DOHH2 (cell line): ENCODE data around the gene LDHAL6A.

Experiments used
- H3F3A ChIP-seq: fragments of 200-600 bp; sonication (generic), shearing (Covaris generic); 2 replicates; pipeline ENCODE4 v1.6.0; 2016; ENCODE audit warnings: antibody characterized with exemption, mild to moderate bottlenecking; ENCODE audit not compliant: control insufficient read depth, insufficient read depth
- H3K27ac ChIP-seq: fragments of 200-600 bp; sonication (generic); 2 replicates; pipeline ENCODE4 v1.5.1; 2014; ENCODE audit warnings: low read depth, mild to moderate bottlenecking, low read length, moderate library complexity
- H3K27me3 ChIP-seq: fragments of 200-600 bp; sonication (generic); 2 replicates; pipeline ENCODE4 v1.6.1; 2014; ENCODE audit warnings: mild to moderate bottlenecking, low read length, mixed read lengths; ENCODE audit not compliant: control insufficient read depth
- H3K36me3 ChIP-seq: fragments of 200-600 bp; sonication (generic); 2 replicates; pipeline ENCODE4 v1.6.1; 2014; ENCODE audit warnings: mild to moderate bottlenecking, low read length, moderate library complexity, mixed read lengths; ENCODE audit not compliant: control insufficient read depth
- H3K4me1 ChIP-seq: fragments of 200-600 bp; sonication (generic); 2 replicates; pipeline ENCODE4 v1.6.1; 2014; ENCODE audit warnings: mild to moderate bottlenecking, low read length, mixed read lengths; ENCODE audit not compliant: control insufficient read depth
- H3K4me2 ChIP-seq: fragments of 200-600 bp; sonication (generic); 2 replicates; pipeline ENCODE4 v1.6.0; 2014; ENCODE audit warnings: mild to moderate bottlenecking, low read length, moderate library complexity
- H3K4me3 ChIP-seq: fragments of 200-600 bp; sonication (generic); 2 replicates; pipeline ENCODE4 v1.5.1; 2014; ENCODE audit warnings: mild to moderate bottlenecking, low read length, mixed read lengths
- H3K79me2 ChIP-seq: fragments of 200-600 bp; sonication (generic); 2 replicates; pipeline ENCODE4 v1.6.1; 2014; ENCODE audit warnings: mild to moderate bottlenecking, low read length, mixed read lengths; ENCODE audit not compliant: control insufficient read depth
- H3K9me2 ChIP-seq: fragments of 200-600 bp; sonication (generic); replicated peaks from 2 replicates; pipeline ENCODE4 v1.6.1; 2014; ENCODE audit warnings: mild to moderate bottlenecking, low read length, mixed read lengths; ENCODE audit not compliant: control insufficient read depth
- H3K9me3 ChIP-seq: fragments of 200-600 bp; sonication (generic); 2 replicates; pipeline ENCODE4 v1.6.1; 2014; ENCODE audit warnings: antibody characterized with exemption, low read length, mixed read lengths; ENCODE audit not compliant: control insufficient read depth, insufficient read depth
- H4K20me1 ChIP-seq: fragments of 200-600 bp; sonication (generic); 2 replicates; pipeline ENCODE4 v1.6.0; 2014; ENCODE audit warnings: low read depth, mild to moderate bottlenecking, antibody characterized with exemption, low read length, moderate library complexity; ENCODE audit not compliant: control insufficient read depth, insufficient read depth
- EZH2phosphoT487 ChIP-seq: fragments of 200-600 bp; sonication (generic); IDR thresholded peaks from 2 replicates; pipeline ENCODE4 v1.6.1; 2017; ENCODE audit warnings: borderline replicate concordance, mild to moderate bottlenecking, antibody characterized with exemption, low read length, moderate library complexity, mixed read lengths
- TF ChIP-seq, protein P1 (sequence below): fragments of 200-600 bp; sonication (generic); IDR thresholded peaks from one replicate; pipeline ENCODE4 v1.5.1; 2014; ENCODE audit warnings: antibody characterized with exemption, mild to moderate bottlenecking, low read depth, low read length; ENCODE audit not compliant: poor library complexity, severe bottlenecking

LDHAL6A gene

GRCh38 chr11:18429332-18429731 is 26.3 kb upstream of the LDHAL6A start:
- H3K27me3 ChIP-seq: no peaks in the 10 kb centered on the region
- H3K4me1 ChIP-seq: no peaks in the 10 kb centered on the region
- H3K79me2 ChIP-seq: no peaks in the 10 kb centered on the region
- H3K36me3 ChIP-seq: no peaks in the 10 kb centered on the region
- no peak overlapping the region for H3K4me2 ChIP-seq
- H3K9me2 ChIP-seq: no peaks in the 10 kb centered on the region
- H3K9me3 ChIP-seq: no peaks in the 10 kb centered on the region
- H4K20me1 ChIP-seq: no peaks in the 10 kb centered on the region
- H3F3A ChIP-seq: no peaks in the 10 kb centered on the region
- TF ChIP-seq, protein P1, sequence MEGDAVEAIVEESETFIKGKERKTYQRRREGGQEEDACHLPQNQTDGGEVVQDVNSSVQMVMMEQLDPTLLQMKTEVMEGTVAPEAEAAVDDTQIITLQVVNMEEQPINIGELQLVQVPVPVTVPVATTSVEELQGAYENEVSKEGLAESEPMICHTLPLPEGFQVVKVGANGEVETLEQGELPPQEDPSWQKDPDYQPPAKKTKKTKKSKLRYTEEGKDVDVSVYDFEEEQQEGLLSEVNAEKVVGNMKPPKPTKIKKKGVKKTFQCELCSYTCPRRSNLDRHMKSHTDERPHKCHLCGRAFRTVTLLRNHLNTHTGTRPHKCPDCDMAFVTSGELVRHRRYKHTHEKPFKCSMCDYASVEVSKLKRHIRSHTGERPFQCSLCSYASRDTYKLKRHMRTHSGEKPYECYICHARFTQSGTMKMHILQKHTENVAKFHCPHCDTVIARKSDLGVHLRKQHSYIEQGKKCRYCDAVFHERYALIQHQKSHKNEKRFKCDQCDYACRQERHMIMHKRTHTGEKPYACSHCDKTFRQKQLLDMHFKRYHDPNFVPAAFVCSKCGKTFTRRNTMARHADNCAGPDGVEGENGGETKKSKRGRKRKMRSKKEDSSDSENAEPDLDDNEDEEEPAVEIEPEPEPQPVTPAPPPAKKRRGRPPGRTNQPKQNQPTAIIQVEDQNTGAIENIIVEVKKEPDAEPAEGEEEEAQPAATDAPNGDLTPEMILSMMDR: no peak
- TF ChIP-seq EZH2phosphoT487: no peak
- H3K27ac ChIP-seq: no peak overlapping the region
- no peak overlapping the region for H3K4me3 ChIP-seq

- H3K36me3 ChIP-seq: no peaks in the 10 kb centered on the region
Measured at GRCh38 chr11:18438691-18439090, 17.0 kb upstream of the LDHAL6A start.

DNA sequence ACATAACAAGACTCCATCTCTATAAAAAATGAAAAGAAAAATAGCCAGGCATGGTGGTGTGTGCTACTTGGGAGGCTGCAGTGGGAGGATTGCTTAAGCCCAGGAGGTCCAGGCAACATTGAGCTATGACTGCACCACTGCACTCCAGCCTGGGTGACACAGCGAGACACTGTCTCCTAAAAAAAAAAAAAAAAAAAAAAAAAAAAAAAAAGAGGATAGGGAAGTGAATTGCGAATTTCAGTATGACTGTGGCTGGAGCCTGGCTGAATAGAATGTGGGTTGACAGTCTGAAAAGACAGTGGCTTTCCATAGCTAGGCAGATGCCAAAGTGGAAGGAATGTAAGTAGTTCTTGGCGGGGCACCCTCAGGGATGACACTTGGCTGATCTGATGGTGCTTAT is 6.4 kb upstream of the LDHAL6A start:
- peaks cover 12% of the 10 kb centered on the region for H3K4me1 ChIP-seq
- H3K79me2 ChIP-seq: no peaks in the 10 kb centered on the region
- H3K27me3 ChIP-seq: no peaks in the 10 kb centered on the region
- H4K20me1 ChIP-seq: no peaks in the 10 kb centered on the region
- no peak overlapping the region for H3K27ac ChIP-seq
- no peak overlapping the region for H3K4me2 ChIP-seq
- H3F3A ChIP-seq: no peaks in the 10 kb centered on the region
- H3K9me2 ChIP-seq: no peaks in the 10 kb centered on the region
- no peak overlapping the region for H3K4me3 ChIP-seq
- H3K9me3 ChIP-seq: no peaks in the 10 kb centered on the region
- TF ChIP-seq, protein P1: no peak
- TF ChIP-seq EZH2phosphoT487: no peak
- no peaks in the 10 kb centered on the region for H3K36me3 ChIP-seq

More at GRCh38 chr11:18438691-18439090, 17.0 kb upstream of the LDHAL6A start:
- Histone ChIP-seq H4K20me1 (no peaks in the 10 kb centered on the region), H3K4me1 (no peaks in the 10 kb centered on the region), H3K27me3 (no peaks in the 10 kb centered on the region), H3K4me2 (no peak overlapping the region), H3K9me3 (no peaks in the 10 kb centered on the region; the same call in 1 of the 2 replicates), H3K9me2 (no peaks in the 10 kb centered on the region), H3K27ac (no peak overlapping the region), H3K4me3 (no peak overlapping the region), H3F3A (no peaks in the 10 kb centered on the region), H3K79me2 (no peaks in the 10 kb centered on the region)
- TF ChIP-seq, protein P1: no peak
- TF ChIP-seq EZH2phosphoT487: no peak

GRCh38 chr11:18452927-18453326 is 2.7 kb upstream of the LDHAL6A start:
- no peaks in the 10 kb centered on the region for H3K27me3 ChIP-seq
- H3K27ac ChIP-seq: no peak overlapping the region
- H3F3A ChIP-seq: no peaks in the 10 kb centered on the region
- no peaks in the 10 kb centered on the region for H3K79me2 ChIP-seq
- no peak for TF ChIP-seq EZH2phosphoT487
- TF ChIP-seq, protein P1: no peak
- no peaks in the 10 kb centered on the region for H3K9me2 ChIP-seq
- H3K4me1 ChIP-seq: no peaks in the 10 kb centered on the region
- no peaks in the 10 kb centered on the region for H3K9me3 ChIP-seq
- no peaks in the 10 kb centered on the region for H3K36me3 ChIP-seq
- no peaks in the 10 kb centered on the region for H4K20me1 ChIP-seq
- no peak overlapping the region for H3K4me3 ChIP-seq
- no peak overlapping the region for H3K4me2 ChIP-seq
